Mesothelial cell of epicardium (in vitro differentiated cells): ENCODE measurements around the gene CD163. TPM values are rescaled to one million over a fixed set of nuclear protein-coding genes. Genes with fewer than 3 reads are reported as not detected.

ENCODE experiments used
- DNase-seq, 2 experiments: peaks; one replicate each; pipeline ENCODE4 v3.0.0; 2021; ENCODE audit warnings: low spot score in 2 of 2; ENCODE audit not compliant: unreplicated experiment in 2 of 2
- H3K27ac Mint-ChIP-seq: 2 replicates; pipeline ENCODE4 v1.8.0; 2021; ENCODE audit warnings: mixed read lengths
- H3K27me3 Mint-ChIP-seq: 2 replicates; pipeline ENCODE4 v1.8.0; 2021; ENCODE audit warnings: low read depth, mixed read lengths
- H3K36me3 Mint-ChIP-seq: 2 replicates; pipeline ENCODE4 v1.8.0; 2021; ENCODE audit warnings: mixed read lengths
- H3K4me1 Mint-ChIP-seq: 2 replicates; pipeline ENCODE4 v1.8.0; 2021; ENCODE audit warnings: mixed read lengths
- H3K4me3 Mint-ChIP-seq: 2 replicates; pipeline ENCODE4 v1.8.0; 2021; ENCODE audit warnings: mild to moderate bottlenecking, moderate library complexity, mixed read lengths
- H3K9me3 Mint-ChIP-seq: 2 replicates; pipeline ENCODE4 v1.8.0; 2021; ENCODE audit warnings: mixed read lengths
- CTCF ChIP-seq: fragments of 200-600 bp; sonication (generic); IDR thresholded peaks from one replicate; pipeline ENCODE4 v1.5.0; 2021; ENCODE audit warnings: antibody characterized with exemption; ENCODE audit not compliant: unreplicated experiment
- total RNA-seq: library from RNA; stranded (reverse); gene quantifications from 3 replicates; pipeline ENCODE4 v1.2.1, GENCODE V29; 2021

CD163 gene
- total RNA-seq, 1 donor from 2014 or later, result 0.36 TPM

- TF ChIP-seq CTCF, result no peak
- Mint-ChIP-seq H3K27me3 (peaks cover 18% of the 10 kb centered on the region), H3K27ac (no peak overlapping the region), H3K36me3 (no peaks in the 10 kb centered on the region), H3K4me3 (no peak overlapping the region), H3K9me3 (peaks cover 13% of the 10 kb centered on the region), H3K4me1 (peaks cover 3% of the 10 kb centered on the region)
- DNase-seq, result no peak
Measured at GRCh38 chr12:7434670-7435069, 68.9 kb downstream of the CD163 start.

- DNase-seq, result no peak
- Mint-ChIP-seq H3K9me3 (no peaks in the 10 kb centered on the region), H3K4me3 (no peak overlapping the region), H3K27me3 (peaks cover 9% of the 10 kb centered on the region), H3K4me1 (no peaks in the 10 kb centered on the region), H3K27ac (no peak overlapping the region), H3K36me3 (no peaks in the 10 kb centered on the region)
- TF ChIP-seq CTCF, result no peak
Measured at GRCh38 chr12:7433276-7433822, 70.2 kb downstream of the CD163 start.

- H3K4me3 Mint-ChIP-seq, result no peak overlapping the region
- H3K36me3 Mint-ChIP-seq, result no peaks in the 10 kb centered on the region
- DNase-seq, result no peak
- H3K27ac Mint-ChIP-seq, result no peak overlapping the region
- no peaks in the 10 kb centered on the region for H3K9me3 Mint-ChIP-seq
- peaks cover 9% of the 10 kb centered on the region for H3K27me3 Mint-ChIP-seq
- H3K4me1 Mint-ChIP-seq, result no peaks in the 10 kb centered on the region
- no peak for TF ChIP-seq CTCF
Measured at GRCh38 chr12:7431993-7432685, 71.4 kb downstream of the CD163 start.

Other genes with a start within 250 kb of the CD163 start
- not detected in 3 replicates for gene ACSM4, start 199.7 kb downstream of the CD163 start, total RNA-seq
- gene CD163L1, start 59.6 kb downstream of the CD163 start, total RNA-seq, result 0.11 to 0.58 TPM (median 0.16 TPM) in 3 replicates
- gene APOBEC1, start 162.1 kb upstream of the CD163 start, total RNA-seq, result not detected in 3 replicates
- gene GDF3, start 192.0 kb upstream of the CD163 start, total RNA-seq, result not detected in 3 replicates
- gene DPPA3, start 207.7 kb upstream of the CD163 start, total RNA-seq, result 0.71 to 0.81 TPM in 2 of 3 replicates, not detected in the other
- not detected in 3 replicates for gene CLEC4C, start 243.6 kb upstream of the CD163 start, total RNA-seq